ENCODE results near the gene GCNT2. TPM values are rescaled to one million over a fixed set of nuclear protein-coding genes. Genes with fewer than 3 reads are reported as not detected.

GCNT2 gene
- total RNA-seq, 1 donor from 2014 or later: 71.1 TPM

GRCh38 chr6:10554826-10555225, 33.7 kb downstream of the GCNT2 start:
- Mint-ChIP-seq H3K9me3 (ENCODE audit: unreplicated experiment) (no peaks in the 10 kb centered on the region), H3K4me1 (ENCODE audit: unreplicated experiment) (peaks cover 38% of the 10 kb centered on the region), H3K36me3 (ENCODE audit: low read depth, unreplicated experiment) (peaks cover 5% of the 10 kb centered on the region), H3K4me3 (ENCODE audit: unreplicated experiment) (peak overlapping the region; percentile 97), H3K27ac (ENCODE audit: unreplicated experiment) (peak overlapping the region; percentile 89), H3K27me3 (ENCODE audit: unreplicated experiment) (peaks cover 13% of the 10 kb centered on the region)
- no peak for DNase-seq (ENCODE audit: low spot score)
- TF ChIP-seq CTCF (IDR thresholded peaks at IDR 0.05; ENCODE audit: unreplicated experiment): no peak

GRCh38 chr6:10555625-10556309, 34.6 kb downstream of the GCNT2 start:
- Mint-ChIP-seq H3K27ac (ENCODE audit: unreplicated experiment) (peak overlapping the region; percentile 89), H3K9me3 (ENCODE audit: unreplicated experiment) (no peaks in the 10 kb centered on the region), H3K27me3 (ENCODE audit: unreplicated experiment) (peaks cover 18% of the 10 kb centered on the region), H3K4me3 (ENCODE audit: unreplicated experiment) (peak overlapping the region; percentile 97), H3K36me3 (ENCODE audit: low read depth, unreplicated experiment) (peaks cover 10% of the 10 kb centered on the region), H3K4me1 (ENCODE audit: unreplicated experiment) (peaks cover 47% of the 10 kb centered on the region)
- TF ChIP-seq CTCF (IDR thresholded peaks at IDR 0.05; ENCODE audit: unreplicated experiment): no peak
- peak; percentile 60 for DNase-seq (ENCODE audit: low spot score)

- H3K4me1 Mint-ChIP-seq (ENCODE audit: unreplicated experiment): peaks cover 55% of the 10 kb centered on the region
- no peak for TF ChIP-seq CTCF (IDR thresholded peaks at IDR 0.05; ENCODE audit: unreplicated experiment)
- peak overlapping the region; percentile 97 for H3K4me3 Mint-ChIP-seq (ENCODE audit: unreplicated experiment)
- H3K27me3 Mint-ChIP-seq (ENCODE audit: unreplicated experiment): peaks cover 21% of the 10 kb centered on the region
- H3K27ac Mint-ChIP-seq (ENCODE audit: unreplicated experiment): peak overlapping the region; percentile 89
- no peaks in the 10 kb centered on the region for H3K9me3 Mint-ChIP-seq (ENCODE audit: unreplicated experiment)
- peaks cover 16% of the 10 kb centered on the region for H3K36me3 Mint-ChIP-seq (ENCODE audit: low read depth, unreplicated experiment)
- no peak for DNase-seq (ENCODE audit: low spot score)
These were observed 35.4 kb downstream of the GCNT2 start for GRCh38 chr6:10556589-10556988.

GRCh38 chr6:10556992-10557391, 35.8 kb downstream of the GCNT2 start:
- no peaks in the 10 kb centered on the region for H3K9me3 Mint-ChIP-seq (ENCODE audit: unreplicated experiment)
- peaks cover 24% of the 10 kb centered on the region for H3K27me3 Mint-ChIP-seq (ENCODE audit: unreplicated experiment)
- peaks cover 20% of the 10 kb centered on the region for H3K36me3 Mint-ChIP-seq (ENCODE audit: low read depth, unreplicated experiment)
- no peak for TF ChIP-seq CTCF (IDR thresholded peaks at IDR 0.05; ENCODE audit: unreplicated experiment)
- peak overlapping the region; percentile 89 for H3K27ac Mint-ChIP-seq (ENCODE audit: unreplicated experiment)
- H3K4me3 Mint-ChIP-seq (ENCODE audit: unreplicated experiment): peak overlapping the region; percentile 97
- DNase-seq (ENCODE audit: low spot score): no peak
- H3K4me1 Mint-ChIP-seq (ENCODE audit: unreplicated experiment): peaks cover 59% of the 10 kb centered on the region

- H3K4me1 Mint-ChIP-seq (ENCODE audit: unreplicated experiment): peaks cover 66% of the 10 kb centered on the region
- no peaks in the 10 kb centered on the region for H3K9me3 Mint-ChIP-seq (ENCODE audit: unreplicated experiment)
- peak overlapping the region; percentile 97 for H3K4me3 Mint-ChIP-seq (ENCODE audit: unreplicated experiment)
- peaks cover 24% of the 10 kb centered on the region for H3K36me3 Mint-ChIP-seq (ENCODE audit: low read depth, unreplicated experiment)
- peak overlapping the region; percentile 73 for H3K27ac Mint-ChIP-seq (ENCODE audit: unreplicated experiment)
- H3K27me3 Mint-ChIP-seq (ENCODE audit: unreplicated experiment): peaks cover 24% of the 10 kb centered on the region
- no peak for DNase-seq (ENCODE audit: low spot score)
- no peak for TF ChIP-seq CTCF (IDR thresholded peaks at IDR 0.05; ENCODE audit: unreplicated experiment)
These were observed 36.8 kb downstream of the GCNT2 start for GRCh38 chr6:10557913-10558312.

Measured in endothelial cell (in vitro differentiated cells).